GM04503 (cell line): Measurements from ENCODE around the gene CDC26.
A peak's percentile ranks its signal among the peaks of the same experiment; 100 is the strongest.
"Not testable (repeated sequence)": the region's sequence is repeated elsewhere in the genome, so short reads cannot be mapped to it uniquely, and the experiment has no call there.

Source experiments
- DNase-seq: peaks from one replicate; pipeline ENCODE4 v3.0.0-alpha.2; 2012; ENCODE audit warnings: low read depth

CDC26 gene

DNA sequence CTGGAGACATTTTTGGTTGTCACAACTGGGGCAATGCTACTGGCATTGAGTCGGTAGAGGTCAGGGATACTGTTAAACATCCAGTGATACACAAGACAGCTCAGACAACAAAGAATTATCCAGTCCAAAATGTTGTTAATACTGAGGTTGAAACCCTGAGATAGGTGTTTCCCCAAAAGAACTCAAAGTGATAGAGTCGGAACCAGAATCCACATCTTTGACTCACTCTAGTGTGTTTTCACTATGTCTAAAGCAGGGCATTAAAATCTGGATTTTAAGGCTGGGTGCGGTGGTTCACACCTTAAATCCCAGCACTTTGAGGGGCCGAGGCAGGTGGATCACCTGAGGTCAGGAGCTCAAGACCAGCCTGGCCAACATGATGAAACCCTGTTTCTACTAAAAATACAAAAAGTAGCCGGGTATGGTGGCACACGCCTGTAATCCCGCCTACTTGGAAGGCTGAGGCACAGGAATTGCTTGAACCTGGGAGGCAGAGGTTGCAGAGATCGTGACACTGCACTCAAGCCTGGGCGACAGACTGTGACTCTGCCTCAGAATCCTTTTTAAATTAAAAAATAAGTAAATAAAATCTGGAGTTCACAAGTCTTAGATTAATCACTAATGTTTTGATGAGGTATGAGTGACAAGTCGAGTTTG lies 37.0 kb downstream of the CDC26 start:
- DNase-seq = no peak

DNA sequence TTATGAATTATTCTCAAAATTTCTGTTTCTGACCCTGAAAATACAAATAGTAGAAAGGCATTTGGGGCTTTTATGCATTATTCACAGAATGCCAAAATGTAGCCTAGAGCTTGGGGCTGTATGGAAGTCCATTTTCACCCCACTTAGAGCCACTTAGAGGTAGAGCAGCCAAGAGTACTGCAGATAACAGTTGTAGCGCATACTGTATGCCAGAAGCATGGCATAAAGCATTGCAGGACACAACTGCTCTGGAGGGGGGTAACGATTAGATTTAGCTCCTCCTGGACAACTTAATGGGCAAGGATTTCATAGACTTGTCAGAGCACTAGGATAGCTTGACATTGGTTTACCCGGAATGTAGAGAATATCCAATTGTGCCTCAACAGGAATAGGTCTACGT lies 38.3 kb downstream of the CDC26 start:
- no peak for DNase-seq

DNA sequence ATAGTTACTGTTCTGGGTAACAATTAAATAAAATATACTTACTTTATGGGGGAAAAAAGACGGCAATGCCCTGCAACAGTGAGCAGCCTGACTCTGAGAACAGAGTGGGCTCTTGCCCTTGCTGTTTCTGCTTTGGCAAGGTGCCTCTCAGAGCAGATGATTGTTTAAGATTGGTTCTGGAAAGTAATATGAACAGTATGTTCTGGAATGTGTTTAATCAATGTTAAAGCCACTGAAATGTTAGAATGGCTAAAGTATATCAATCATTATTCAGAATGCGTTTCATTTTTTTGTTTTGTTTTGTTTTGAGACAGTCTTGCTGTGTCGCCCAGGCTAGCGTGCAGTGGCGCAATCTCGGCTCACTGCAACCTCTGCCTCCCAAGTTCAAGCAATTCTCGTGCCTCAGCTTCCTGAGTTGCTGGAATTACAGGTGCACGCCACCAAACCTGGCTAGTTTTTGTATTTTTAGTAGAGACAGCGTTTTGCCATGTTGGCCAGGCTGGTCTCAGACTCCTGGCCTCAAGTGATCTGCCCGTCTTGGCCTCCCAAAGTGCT lies 39.6 kb downstream of the CDC26 start:
- DNase-seq = not testable (repeated sequence)

DNA sequence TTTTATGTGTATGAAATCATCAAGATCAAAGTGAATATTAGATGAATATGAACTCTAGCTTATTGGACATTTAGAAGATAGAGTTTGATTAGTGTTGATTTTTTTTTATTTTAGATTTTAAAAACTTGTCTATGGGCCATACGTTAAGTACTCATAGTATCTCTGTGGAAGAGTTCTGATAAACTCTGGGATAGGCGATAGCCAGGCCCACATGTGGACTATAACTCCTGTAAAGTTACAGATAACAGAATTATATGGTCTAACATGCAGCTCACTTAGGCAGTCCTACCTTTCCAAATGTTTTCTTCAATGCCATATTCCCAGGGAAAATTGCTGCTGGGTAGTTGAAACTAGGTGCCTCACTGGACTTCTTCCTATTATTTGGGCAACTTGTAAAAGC lies 43.7 kb downstream of the CDC26 start:
- no peak for DNase-seq

DNA sequence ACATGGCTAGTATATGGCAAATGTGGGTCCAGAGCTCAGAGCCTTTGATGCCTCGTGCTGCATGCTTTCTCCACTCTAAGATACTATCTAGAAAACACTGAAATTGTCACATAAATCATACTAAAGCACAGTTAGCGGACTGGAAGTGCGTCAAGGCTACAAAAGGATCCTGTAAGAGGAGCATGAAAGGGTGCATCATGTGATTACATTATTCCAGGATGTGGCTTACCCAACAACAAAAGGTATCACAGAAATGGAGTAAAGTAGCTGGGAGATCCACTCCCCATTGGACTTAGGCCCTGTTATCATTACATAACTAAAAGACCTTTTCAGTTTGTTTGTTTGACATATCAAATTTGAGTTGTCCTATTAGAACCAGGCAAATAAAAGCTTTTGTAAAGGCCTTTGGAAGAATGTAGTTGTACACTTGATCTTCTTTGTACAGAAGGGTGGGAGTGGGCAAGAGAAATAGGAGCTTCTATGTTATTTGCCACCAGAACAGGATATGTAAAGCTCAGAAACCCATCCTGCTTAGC lies 47.2 kb downstream of the CDC26 start:
- DNase-seq = no peak

DNA sequence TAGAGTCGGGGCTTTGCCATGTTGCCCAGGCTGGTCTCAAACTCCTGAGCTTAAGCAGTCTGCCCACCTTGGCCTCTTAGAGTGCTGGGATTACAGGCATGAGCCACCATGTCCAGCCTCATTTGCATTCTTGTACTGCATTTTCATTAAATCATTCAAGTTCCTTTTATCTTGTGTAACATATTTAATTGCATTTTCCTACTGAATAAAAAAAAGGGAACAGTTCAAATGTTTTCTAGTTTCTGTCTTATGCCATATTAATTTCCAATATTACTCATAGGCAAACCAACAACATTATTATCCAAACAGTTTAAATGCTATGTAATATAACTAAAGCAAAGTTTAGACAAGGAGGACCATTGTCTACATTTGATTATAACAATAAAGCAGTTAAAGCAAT lies 47.9 kb downstream of the CDC26 start:
- DNase-seq = no peak

DNA sequence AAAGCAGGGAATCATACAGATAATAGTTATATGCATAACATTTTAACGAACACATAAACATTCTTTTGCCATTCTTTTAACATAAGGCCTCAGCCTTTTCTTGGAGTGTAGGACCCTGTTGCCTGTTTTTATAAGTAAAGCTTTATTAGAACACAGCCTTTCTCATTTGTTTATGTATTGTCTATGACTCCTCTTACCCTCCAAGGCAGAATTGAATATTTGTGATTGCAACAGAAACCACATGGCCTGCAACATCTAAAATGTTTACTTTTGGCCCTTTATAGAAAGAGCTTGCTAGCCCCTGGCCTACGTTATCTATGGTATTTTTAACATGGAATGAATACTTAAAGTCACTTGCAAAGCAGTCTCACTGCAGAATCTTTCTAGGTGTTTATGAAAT lies 51.4 kb downstream of the CDC26 start:
- no peak for DNase-seq

DNA sequence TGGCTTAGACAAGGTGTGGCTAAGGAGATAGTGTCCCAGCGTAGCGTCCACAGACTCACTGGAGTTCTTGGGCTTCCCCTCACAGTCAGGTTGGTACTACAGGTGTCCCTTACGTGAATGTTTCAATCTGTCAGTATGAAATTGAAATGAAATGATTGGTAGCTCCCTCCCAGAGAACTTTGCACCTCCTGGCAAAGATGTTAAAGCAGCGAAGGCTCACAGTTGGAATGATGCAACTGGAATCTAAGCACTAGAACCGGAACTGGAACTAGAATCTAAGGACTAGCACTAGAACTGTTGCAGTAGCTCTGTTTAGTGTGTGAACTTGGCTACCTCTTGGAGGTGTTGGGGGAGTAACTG lies 52.9 kb downstream of the CDC26 start:
- DNase-seq = peak; percentile 15

DNA sequence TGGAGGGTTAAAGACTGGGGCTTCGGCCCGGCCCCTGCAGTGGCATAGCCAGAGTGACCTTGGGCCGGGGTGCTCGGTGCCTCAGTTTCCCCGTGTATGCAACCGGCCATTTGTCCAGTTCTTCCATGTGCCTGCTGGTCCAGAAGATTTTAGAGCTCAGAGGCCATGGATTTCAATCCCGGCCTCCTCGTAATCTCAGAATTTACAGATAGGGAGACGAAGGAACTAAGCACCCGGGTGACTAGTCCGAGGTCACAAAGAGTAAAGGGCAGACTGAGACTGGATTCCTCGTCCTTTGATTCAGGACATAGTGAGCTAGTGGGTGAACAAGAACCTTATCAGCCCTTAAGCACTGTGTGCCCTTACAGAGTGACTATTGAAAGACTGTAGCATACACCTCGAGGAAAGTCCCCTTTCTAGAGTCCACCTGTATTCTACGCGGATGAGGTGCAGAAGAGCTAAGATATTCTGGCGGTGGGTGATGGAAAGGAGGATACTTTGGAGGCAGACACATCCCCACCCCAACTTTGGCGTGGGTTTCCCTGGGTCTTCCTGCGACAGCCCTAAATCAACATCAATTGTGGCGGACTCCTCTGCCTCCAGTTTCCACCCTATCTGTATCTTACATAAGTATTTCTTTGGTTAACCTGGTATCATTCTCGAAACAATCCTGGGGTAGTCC lies 53.4 kb downstream of the CDC26 start:
- DNase-seq = peak; percentile 6

DNA sequence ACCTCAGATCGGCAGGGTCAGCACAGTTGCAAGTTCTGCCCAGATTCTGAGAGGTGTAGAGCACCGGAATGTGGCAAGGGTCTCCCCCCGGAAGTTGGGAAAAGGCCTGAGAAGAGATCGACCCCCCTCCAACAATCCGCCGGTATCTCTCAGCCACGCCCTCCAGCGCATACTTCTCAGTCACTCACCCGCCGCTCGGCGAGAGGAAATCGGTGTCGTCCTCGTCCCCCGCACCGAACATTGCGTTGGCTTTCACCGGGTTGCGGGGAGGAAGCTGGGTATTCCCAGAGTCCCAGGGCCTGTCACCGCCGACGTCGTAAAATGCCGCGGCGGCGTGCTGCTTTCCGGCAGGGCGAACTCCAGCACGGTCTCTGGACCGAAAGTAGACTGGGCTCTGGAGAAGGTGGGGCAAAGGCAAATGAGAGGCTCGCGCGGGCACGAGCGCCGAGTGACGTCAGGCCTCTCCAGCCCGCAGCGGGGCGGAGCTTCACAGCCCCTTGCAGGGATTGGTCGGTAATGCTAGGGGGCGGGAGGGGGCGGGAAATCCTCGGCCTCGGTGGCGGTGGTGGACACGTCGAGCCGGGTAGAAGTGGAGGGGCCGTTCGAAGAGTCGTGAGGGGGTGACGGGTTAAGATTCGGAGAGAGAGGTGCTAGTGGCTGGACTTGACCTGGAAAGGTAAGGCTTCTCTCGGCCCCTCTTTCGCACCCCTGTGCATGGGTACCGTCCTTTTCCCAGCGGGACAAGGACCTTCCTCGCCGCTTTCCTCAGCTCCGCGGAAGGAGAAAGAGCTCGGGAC lies 54.2 kb downstream of the CDC26 start, which contains the start of the genes FKBP15 and SLC31A1:
TSS of gene FKBP15 (minus strand) at position 275 of the 797 bp plus-strand sequence. CDS start at position 241, 34 bp downstream.
TSS of gene SLC31A1 (plus strand) at position 542 of the 797 bp plus-strand sequence. CDS start 34,605 bp downstream, outside the sequence.
- DNase-seq = peak; percentile 92

DNA sequence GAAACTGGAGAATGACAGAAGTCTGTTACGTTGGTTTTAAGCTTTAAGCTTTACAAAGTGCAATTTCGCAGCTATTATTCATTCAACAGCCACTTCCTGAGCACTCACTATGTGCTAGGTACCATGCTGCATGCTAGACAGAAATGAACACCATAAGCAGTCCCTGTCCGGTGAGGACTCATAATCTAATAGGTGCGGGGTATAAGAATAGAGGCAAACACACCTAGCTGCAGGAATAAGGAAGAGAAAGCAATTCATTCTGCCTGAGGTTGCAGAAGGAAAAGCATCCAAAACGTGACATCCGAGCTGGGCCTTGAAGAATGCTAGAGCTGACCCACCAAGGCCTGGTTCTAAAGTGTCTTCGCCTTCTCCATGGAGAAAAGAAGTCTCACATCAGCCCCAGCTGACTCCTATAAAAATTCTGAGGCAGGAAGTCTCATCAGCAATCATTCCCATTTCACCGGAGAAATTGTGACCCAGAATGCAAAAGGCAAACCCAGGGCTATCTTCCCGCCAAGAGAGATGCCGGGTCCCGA lies 54.8 kb downstream of the CDC26 start:
- DNase-seq = no peak

DNA sequence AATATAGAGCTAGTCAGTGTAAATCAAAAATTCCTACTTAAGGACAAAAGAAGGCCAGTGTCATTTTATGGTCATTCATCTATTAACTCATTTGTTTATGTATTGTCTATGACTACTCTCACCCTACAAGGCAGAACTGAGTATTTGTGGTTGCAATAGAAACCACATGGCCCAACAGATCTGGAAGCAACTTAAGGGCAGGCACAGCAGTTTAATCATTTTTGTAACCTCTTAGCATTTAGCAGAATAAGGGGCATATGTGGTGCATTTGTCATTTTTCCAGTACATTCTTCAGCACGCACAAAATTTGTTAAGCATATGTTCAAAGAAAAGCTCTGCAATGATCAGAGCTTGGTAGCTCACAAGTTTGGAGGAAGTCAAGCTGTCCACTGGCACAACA lies 55.4 kb downstream of the CDC26 start:
- peak; percentile 75 for DNase-seq

DNA sequence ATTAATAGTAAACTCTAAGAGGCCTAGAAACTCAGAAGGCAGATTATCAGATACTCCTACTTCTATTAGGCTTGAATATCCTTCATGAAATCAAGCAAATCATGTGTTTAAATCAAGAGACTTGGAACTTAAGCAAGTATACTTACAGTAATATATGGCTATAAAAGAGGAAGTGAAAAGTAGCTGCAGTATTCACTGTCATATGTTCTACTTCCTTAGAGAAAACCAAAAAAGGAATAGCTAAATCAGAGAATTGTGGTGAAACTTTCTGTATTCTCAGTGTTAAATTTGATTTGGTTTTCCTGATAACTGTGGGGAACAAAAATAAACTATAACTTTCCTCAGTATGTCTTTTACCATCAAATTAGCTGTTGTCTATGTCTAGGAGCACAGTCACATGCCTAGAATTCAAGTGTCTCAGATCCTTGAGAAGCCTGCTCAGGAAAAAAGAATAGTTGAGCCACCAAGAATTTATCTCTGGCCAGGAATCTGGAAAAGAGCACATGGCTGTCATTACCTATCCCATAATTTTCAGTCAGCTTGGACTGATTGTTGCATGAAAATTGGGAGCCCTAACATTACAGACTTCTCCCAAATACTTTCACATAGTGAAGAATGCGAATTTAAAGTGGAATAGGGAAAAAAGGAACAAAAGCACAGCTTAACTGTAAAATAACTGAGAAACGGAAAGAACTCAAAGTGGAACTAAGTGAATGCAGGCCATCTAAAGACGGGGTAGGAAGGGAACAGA lies 56.0 kb downstream of the CDC26 start:
- no peak for DNase-seq
